ENCODE measurements around the gene ELP1. TPM values are rescaled to one million over a fixed set of nuclear protein-coding genes. Genes with fewer than 3 reads are reported as not detected.

ELP1 gene
- total and polyA plus RNA-seq, 2 donors from 2014 or later = 12.9 to 25.2 TPM

Other genes starting within 250 kb of the ELP1 start
- not detected for gene ACTL7B, start 78.1 kb downstream of the ELP1 start, total RNA-seq
- not detected for gene ACTL7B, start 78.1 kb downstream of the ELP1 start, polyA plus RNA-seq (ENCODE audit: insufficient read depth, low read depth, low replicate concordance)
- not detected for gene ACTL7A, start 71.9 kb downstream of the ELP1 start, total RNA-seq
- gene ACTL7A, start 71.9 kb downstream of the ELP1 start, polyA plus RNA-seq (ENCODE audit: insufficient read depth, low read depth, low replicate concordance) = not detected
- gene ABITRAM, start 276 bp upstream of the ELP1 start, total RNA-seq = 11.7 TPM
- gene ABITRAM, start 276 bp upstream of the ELP1 start, polyA plus RNA-seq (ENCODE audit: insufficient read depth, low read depth, low replicate concordance) = 13.6 TPM
- gene CTNNAL1, start 79.4 kb upstream of the ELP1 start, total RNA-seq = 38.6 TPM
- 54.8 TPM for gene CTNNAL1, start 79.4 kb upstream of the ELP1 start, polyA plus RNA-seq (ENCODE audit: insufficient read depth, low read depth, low replicate concordance)
- 69.5 TPM for gene TMEM245, start 185.8 kb upstream of the ELP1 start, total RNA-seq
- 23.5 TPM for gene TMEM245, start 185.8 kb upstream of the ELP1 start, polyA plus RNA-seq (ENCODE audit: insufficient read depth, low read depth, low replicate concordance)
- gene FRRS1L, start 233.1 kb upstream of the ELP1 start, total RNA-seq = not detected
- gene FRRS1L, start 233.1 kb upstream of the ELP1 start, polyA plus RNA-seq (ENCODE audit: insufficient read depth, low read depth, low replicate concordance) = 0.06 TPM

Measured in kidney (tissue), 2 donors.